ENCODE results near the gene ANKIB1.

GRCh38 chr7:92251181-92251580 is 5.4 kb downstream of the ANKIB1 start:
- TF ChIP-seq CTCF (IDR thresholded peaks at IDR 0.05) (no peak), EZH2 (IDR thresholded peaks at IDR 0.05) (no peak)

Data from neural progenitor cell (in vitro differentiated cells).